ENCODE measurements around the gene CHST14. TPM values are rescaled to one million over a fixed set of nuclear protein-coding genes. Genes with fewer than 3 reads are reported as not detected.

The CHST14 gene
- polyA plus RNA-seq, 1 donor = 33.8 TPM

GRCh38 chr15:40489274-40490175 is 18.7 kb downstream of the CHST14 start:
- DNase-seq (ENCODE audit: low read depth) = no peak

GRCh38 chr15:40493089-40493840 is 22.5 kb downstream of the CHST14 start:
- DNase-seq (ENCODE audit: low read depth) = no peak

GRCh38 chr15:40495516-40495915 is 24.7 kb downstream of the CHST14 start:
- DNase-seq (ENCODE audit: low read depth) = no peak

GRCh38 chr15:40498418-40498817 is 27.6 kb downstream of the CHST14 start:
- no peak for DNase-seq (ENCODE audit: low read depth)

- no peak for DNase-seq (ENCODE audit: low read depth)
These were observed 28.1 kb downstream of the CHST14 start for GRCh38 chr15:40498891-40499290.

GRCh38 chr15:40499931-40500330 is 29.1 kb downstream of the CHST14 start:
- DNase-seq (ENCODE audit: low read depth) = no peak

- DNase-seq (ENCODE audit: low read depth) = no peak
These were observed 30.0 kb downstream of the CHST14 start for GRCh38 chr15:40500568-40501330.

- no peak for DNase-seq (ENCODE audit: low read depth)
These were observed 30.7 kb downstream of the CHST14 start for GRCh38 chr15:40501487-40501886.

- DNase-seq (ENCODE audit: low read depth) = peak; percentile 57
These were observed 36.3 kb downstream of the CHST14 start for GRCh38 chr15:40506964-40507571.

- DNase-seq (ENCODE audit: low read depth) = no peak
These were observed 37.4 kb downstream of the CHST14 start for GRCh38 chr15:40508216-40508615.

- DNase-seq (ENCODE audit: low read depth) = no peak
These were observed 39.4 kb downstream of the CHST14 start for GRCh38 chr15:40510201-40510600.

- DNase-seq (ENCODE audit: low read depth) = no peak
These were observed 40.3 kb downstream of the CHST14 start for GRCh38 chr15:40511093-40511471.

GRCh38 chr15:40511472-40512133 is 40.8 kb downstream of the CHST14 start:
- DNase-seq (ENCODE audit: low read depth) = no peak

- DNase-seq (ENCODE audit: low read depth) = no peak
These were observed 41.7 kb downstream of the CHST14 start for GRCh38 chr15:40512440-40512839.

- DNase-seq (ENCODE audit: low read depth) = no peak
These were observed 42.8 kb downstream of the CHST14 start for GRCh38 chr15:40513609-40514008.

- DNase-seq (ENCODE audit: low read depth) = no peak
These were observed 45.5 kb downstream of the CHST14 start for GRCh38 chr15:40516322-40516721.

Other genes starting within 250 kb of the CHST14 start
- 0.83 TPM for gene PAK6, start 231.9 kb upstream of the CHST14 start, polyA plus RNA-seq (ENCODE audit: insufficient read length)
- gene ANKRD63, start 187.9 kb upstream of the CHST14 start, polyA plus RNA-seq (ENCODE audit: insufficient read length) = 0.32 TPM
- gene PLCB2, start 163.0 kb upstream of the CHST14 start, polyA plus RNA-seq (ENCODE audit: insufficient read length) = 10.2 TPM
- 14.1 TPM for gene INAFM2, start 147.3 kb upstream of the CHST14 start, polyA plus RNA-seq (ENCODE audit: insufficient read length)
- 17.0 TPM for gene CCDC9B, start 130.0 kb upstream of the CHST14 start, polyA plus RNA-seq (ENCODE audit: insufficient read length)
- not detected for gene PHGR1, start 120.0 kb upstream of the CHST14 start, polyA plus RNA-seq (ENCODE audit: insufficient read length)
- gene DISP2, start 112.8 kb upstream of the CHST14 start, polyA plus RNA-seq (ENCODE audit: insufficient read length) = 1.4 TPM
- 20.0 TPM for gene KNSTRN, start 88.3 kb upstream of the CHST14 start, polyA plus RNA-seq (ENCODE audit: insufficient read length)
- 54.4 TPM for gene IVD, start 65.2 kb upstream of the CHST14 start, polyA plus RNA-seq (ENCODE audit: insufficient read length)
- gene BAHD1, start 30.0 kb upstream of the CHST14 start, polyA plus RNA-seq (ENCODE audit: insufficient read length) = 24.6 TPM
- gene CCDC32, start 94.1 kb downstream of the CHST14 start, polyA plus RNA-seq (ENCODE audit: insufficient read length) = 14.7 TPM
- 8.7 TPM for gene RPUSD2, start 98.3 kb downstream of the CHST14 start, polyA plus RNA-seq (ENCODE audit: insufficient read length)
- gene KNL1, start 123.3 kb downstream of the CHST14 start, polyA plus RNA-seq (ENCODE audit: insufficient read length) = 7.5 TPM
- gene RAD51, start 224.2 kb downstream of the CHST14 start, polyA plus RNA-seq (ENCODE audit: insufficient read length) = 7.0 TPM

All from forelimb muscle (tissue), 1 donor.